ENCODE measurements around the gene IGFBP6.
A peak's percentile ranks its signal among the peaks of the same experiment; 100 is the strongest.
"Not testable (repeated sequence)": the region's sequence is repeated elsewhere in the genome, so short reads cannot be mapped to it uniquely, and the experiment has no call there.

Gene IGFBP6

GRCh38 chr12:53102883-53103807 lies 5.7 kb downstream of the IGFBP6 start, which contains the start of gene SOAT2:
TSS of gene SOAT2 (plus strand) at chr12:53103486. CDS start at chr12:53103578, 92 bp downstream.
- H3K4me3 ChIP-seq (ENCODE audit: low read length) = no peak within 1 kb of the TSS; the same call in 1 of the 2 replicates
- TF ChIP-seq ZNF274 (IDR thresholded peaks at IDR 0.05; ENCODE audit: low read depth, low read length) = no peak

- no peak overlapping the region for H3K4me3 ChIP-seq (ENCODE audit: low read length)
- no peak for TF ChIP-seq ZNF274 (IDR thresholded peaks at IDR 0.05; ENCODE audit: low read depth, low read length)
These were observed 6.4 kb downstream of the IGFBP6 start for GRCh38 chr12:53103860-53104305.

GRCh38 chr12:53105256-53105655 lies 7.8 kb downstream of the IGFBP6 start:
- no peak overlapping the region for H3K4me3 ChIP-seq (ENCODE audit: low read length)

GRCh38 chr12:53105712-53106439 lies 8.4 kb downstream of the IGFBP6 start:
- TF ChIP-seq ZNF274 (IDR thresholded peaks at IDR 0.05; ENCODE audit: low read depth, low read length) = no peak

More at GRCh38 chr12:53105256-53105655, 7.8 kb downstream of the IGFBP6 start:
- no peak for TF ChIP-seq ZNF274 (IDR thresholded peaks at IDR 0.05; ENCODE audit: low read depth, low read length)

GRCh38 chr12:53107122-53107521 lies 9.7 kb downstream of the IGFBP6 start:
- no peak overlapping the region for H3K4me3 ChIP-seq (ENCODE audit: low read length)
- TF ChIP-seq ZNF274 (IDR thresholded peaks at IDR 0.05; ENCODE audit: low read depth, low read length) = no peak

More at GRCh38 chr12:53105712-53106439, 8.4 kb downstream of the IGFBP6 start:
- H3K4me3 ChIP-seq (ENCODE audit: low read length) = no peak overlapping the region

- H3K4me3 ChIP-seq (ENCODE audit: low read length) = not testable (repeated sequence)
These were observed 15.0 kb downstream of the IGFBP6 start for GRCh38 chr12:53112431-53112830.

GRCh38 chr12:53113136-53113705 lies 15.8 kb downstream of the IGFBP6 start:
- TF ChIP-seq ZNF274 (IDR thresholded peaks at IDR 0.05; ENCODE audit: low read depth, low read length) = no peak

GRCh38 chr12:53113951-53114350 lies 16.5 kb downstream of the IGFBP6 start:
- TF ChIP-seq ZNF274 (IDR thresholded peaks at IDR 0.05; ENCODE audit: low read depth, low read length) = no peak
- H3K4me3 ChIP-seq (ENCODE audit: low read length) = no peak overlapping the region; the same call in 1 of the 2 replicates

More at GRCh38 chr12:53113136-53113705, 15.8 kb downstream of the IGFBP6 start:
- peak overlapping the region; percentile 8; the same call in 1 of the 2 replicates for H3K4me3 ChIP-seq (ENCODE audit: low read length)

GRCh38 chr12:53115112-53115890 lies 17.8 kb downstream of the IGFBP6 start:
- no peak overlapping the region for H3K4me3 ChIP-seq (ENCODE audit: low read length)
- no peak for TF ChIP-seq ZNF274 (IDR thresholded peaks at IDR 0.05; ENCODE audit: low read depth, low read length)

- TF ChIP-seq ZNF274 (IDR thresholded peaks at IDR 0.05; ENCODE audit: low read depth, low read length) = no peak
- H3K4me3 ChIP-seq (ENCODE audit: low read length) = no peak overlapping the region
These were observed 18.6 kb downstream of the IGFBP6 start for GRCh38 chr12:53115891-53116648.

- no peak for TF ChIP-seq ZNF274 (IDR thresholded peaks at IDR 0.05; ENCODE audit: low read depth, low read length)
- H3K4me3 ChIP-seq (ENCODE audit: low read length) = no peak overlapping the region
These were observed 21.4 kb downstream of the IGFBP6 start for GRCh38 chr12:53118751-53119300.

GRCh38 chr12:53120685-53121525 lies 23.4 kb downstream of the IGFBP6 start:
- TF ChIP-seq ZNF274 (IDR thresholded peaks at IDR 0.05; ENCODE audit: low read depth, low read length) = no peak
- no peak overlapping the region for H3K4me3 ChIP-seq (ENCODE audit: low read length)
